Measurements from ENCODE around the gene INPP5A.

DNA sequence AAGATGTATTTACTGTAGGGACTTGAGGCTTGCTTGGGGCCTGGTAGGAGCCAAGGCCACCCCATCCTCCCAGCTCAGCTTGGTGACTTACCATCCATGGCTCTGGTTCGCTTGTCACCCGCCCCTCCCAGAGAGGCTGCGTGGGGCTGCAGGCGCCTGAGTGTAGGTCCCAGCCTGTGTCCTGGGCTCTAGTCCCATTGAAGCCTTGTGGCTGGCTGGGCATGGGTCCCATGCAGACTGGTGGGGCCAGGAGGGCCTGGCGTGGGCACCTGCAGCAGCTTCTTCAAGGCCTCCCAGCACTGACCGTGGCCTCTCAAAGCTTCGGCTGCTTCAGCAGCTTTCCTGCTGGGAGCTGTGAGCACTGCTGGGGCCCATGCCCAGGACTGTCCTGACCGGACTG is 118.1 kb downstream of the INPP5A start:
- TF ChIP-seq, protein P1, sequence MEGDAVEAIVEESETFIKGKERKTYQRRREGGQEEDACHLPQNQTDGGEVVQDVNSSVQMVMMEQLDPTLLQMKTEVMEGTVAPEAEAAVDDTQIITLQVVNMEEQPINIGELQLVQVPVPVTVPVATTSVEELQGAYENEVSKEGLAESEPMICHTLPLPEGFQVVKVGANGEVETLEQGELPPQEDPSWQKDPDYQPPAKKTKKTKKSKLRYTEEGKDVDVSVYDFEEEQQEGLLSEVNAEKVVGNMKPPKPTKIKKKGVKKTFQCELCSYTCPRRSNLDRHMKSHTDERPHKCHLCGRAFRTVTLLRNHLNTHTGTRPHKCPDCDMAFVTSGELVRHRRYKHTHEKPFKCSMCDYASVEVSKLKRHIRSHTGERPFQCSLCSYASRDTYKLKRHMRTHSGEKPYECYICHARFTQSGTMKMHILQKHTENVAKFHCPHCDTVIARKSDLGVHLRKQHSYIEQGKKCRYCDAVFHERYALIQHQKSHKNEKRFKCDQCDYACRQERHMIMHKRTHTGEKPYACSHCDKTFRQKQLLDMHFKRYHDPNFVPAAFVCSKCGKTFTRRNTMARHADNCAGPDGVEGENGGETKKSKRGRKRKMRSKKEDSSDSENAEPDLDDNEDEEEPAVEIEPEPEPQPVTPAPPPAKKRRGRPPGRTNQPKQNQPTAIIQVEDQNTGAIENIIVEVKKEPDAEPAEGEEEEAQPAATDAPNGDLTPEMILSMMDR (IDR thresholded peaks at IDR 0.05): no peak
- no peak for TF ChIP-seq POLR2A (IDR thresholded peaks at IDR 0.05)
